Endodermal cell (in vitro differentiated cells): ENCODE measurements around the gene PPP6C. TPM values are rescaled to one million over a fixed set of nuclear protein-coding genes. Genes with fewer than 3 reads are reported as not detected.
A peak's percentile ranks its signal among the peaks of the same experiment; 100 is the strongest.
"Not testable (repeated sequence)": the region's sequence is repeated elsewhere in the genome, so short reads cannot be mapped to it uniquely, and the experiment has no call there.

Experiments
- DNase-seq: peaks from one replicate; pipeline ENCODE4 v3.0.0-alpha.2; 2017
- H3K27ac ChIP-seq: 2 replicates; pipeline ENCODE4 v1.5.1; 2013; ENCODE audit warnings: mild to moderate bottlenecking, low read depth, low read length, moderate library complexity
- H3K27me3 ChIP-seq: 2 replicates; pipeline ENCODE4 v1.6.1; 2013; ENCODE audit warnings: mild to moderate bottlenecking, low read length, moderate library complexity; ENCODE audit not compliant: insufficient read depth, control insufficient read depth, poor library complexity, severe bottlenecking
- H3K36me3 ChIP-seq: 2 replicates; pipeline ENCODE4 v1.7.0; 2013; ENCODE audit warnings: mild to moderate bottlenecking, low read length, moderate library complexity; ENCODE audit not compliant: control insufficient read depth, insufficient read depth
- H3K4me1 ChIP-seq: one replicate; pipeline ENCODE4 v1.7.0; 2013; ENCODE audit warnings: low read length; ENCODE audit not compliant: control insufficient read depth, insufficient read depth
- H3K4me3 ChIP-seq: 2 replicates; pipeline ENCODE4 v1.5.1; 2013; ENCODE audit warnings: mild to moderate bottlenecking, low read length, moderate library complexity
- H3K9ac ChIP-seq: 2 replicates; pipeline ENCODE4 v1.6.1; 2013; ENCODE audit warnings: mild to moderate bottlenecking, low read length, moderate library complexity; ENCODE audit not compliant: poor library complexity, severe bottlenecking; ENCODE audit errors: extremely low read depth
- H3K9me3 ChIP-seq: 2 replicates; pipeline ENCODE4 v1.6.1; 2013; ENCODE audit warnings: mild to moderate bottlenecking, low read length, moderate library complexity; ENCODE audit not compliant: control insufficient read depth
- H3K27ac Mint-ChIP-seq: 2 replicates; pipeline ENCODE4 v1.8.0; 2020; ENCODE audit warnings: mixed read lengths
- H3K27me3 Mint-ChIP-seq: 2 replicates; pipeline ENCODE4 v1.8.0; 2021; ENCODE audit warnings: mild to moderate bottlenecking, mixed read lengths; ENCODE audit not compliant: insufficient read depth
- H3K36me3 Mint-ChIP-seq: 2 replicates; pipeline ENCODE4 v1.8.0; 2020; ENCODE audit warnings: low read depth, mixed read lengths
- H3K4me1 Mint-ChIP-seq: 2 replicates; pipeline ENCODE4 v1.8.0; 2020; ENCODE audit warnings: mixed read lengths
- H3K4me3 Mint-ChIP-seq: 2 replicates; pipeline ENCODE4 v1.8.0; 2020; ENCODE audit warnings: mild to moderate bottlenecking, moderate library complexity, mixed read lengths
- H3K9me3 Mint-ChIP-seq: 2 replicates; pipeline ENCODE4 v1.8.0; 2020; ENCODE audit warnings: mild to moderate bottlenecking, mixed read lengths
- WGBS, 2 experiments: methylation state at CpG; one replicate each; pipeline versions ENCODE4 v1.1.5 to v1.1.7; 2013; ENCODE audit warnings: missing lambda C conversion rate in 2 of 2, mixed read lengths in 1 of 2; ENCODE audit not compliant: insufficient coverage in 1 of 2, insufficient read length in 1 of 2; 5-methylcytosine and 5-hydroxymethylcytosine counted together
- total RNA-seq, 2 donors: library from RNA; stranded (reverse); fragmentation: NEBNext Ultra II Directional in 1 of 2; extraction: Animal tissue kit (Norgen Biotek cat#: 25700) in 1 of 2; gene quantifications; 2 replicates in 1 of 2; 3 replicates in 1 of 2; pipeline ENCODE4 v1.2.1, GENCODE V29; 2021
- TF ChIP-seq, protein P1 (sequence below): fragments of 200-600 bp; sonication (generic); conservative IDR thresholded peaks from 2 replicates; pipeline ENCODE4 v1.5.0; 2021; ENCODE audit warnings: antibody characterized with exemption, mild to moderate bottlenecking

PPP6C gene
- total RNA-seq, 2 donors from 2014 or later, result 38.2 to 49.6 TPM

DNA sequence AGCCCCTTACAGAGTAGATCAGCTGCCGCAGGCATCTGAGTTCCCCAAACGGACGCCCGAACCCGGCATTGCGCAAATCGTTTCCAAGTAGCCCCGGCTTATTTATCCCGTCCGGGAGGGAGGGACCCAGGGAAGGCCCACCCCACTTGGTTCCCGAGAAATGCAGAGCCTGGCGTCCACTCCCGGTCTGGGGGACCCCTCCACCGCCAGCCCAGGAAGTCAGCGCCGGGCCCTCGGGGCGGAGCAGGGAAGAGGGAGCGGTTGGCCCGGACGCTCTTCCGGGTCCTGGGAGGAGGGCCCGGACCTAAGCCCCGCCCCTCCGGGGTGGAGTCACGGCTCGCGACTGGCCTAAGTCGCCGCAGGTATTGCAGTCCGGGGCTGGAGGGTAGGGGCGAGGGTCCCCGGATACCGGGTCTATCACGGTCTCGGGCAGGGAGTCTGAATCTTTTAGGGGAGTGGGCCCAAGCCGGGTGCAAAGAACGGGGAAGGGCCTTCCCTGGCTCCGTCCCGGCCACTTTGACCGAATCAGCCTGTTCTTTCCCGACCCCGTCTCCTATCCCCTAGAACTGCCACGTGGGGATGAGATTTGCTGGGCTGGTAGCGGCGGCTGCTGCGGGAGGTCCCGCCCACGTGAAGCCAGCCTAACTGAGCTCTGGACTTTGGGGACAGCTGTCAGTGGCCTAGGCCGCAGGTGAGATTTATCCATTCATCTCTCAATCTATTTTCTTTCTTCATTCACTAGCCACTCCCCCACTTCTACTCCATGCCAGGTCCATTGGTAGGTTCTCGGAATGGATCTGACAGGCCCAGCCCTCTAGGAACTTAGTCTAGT, 10.8 kb upstream of the PPP6C start, which contains the start of gene RABEPK:
Gene RABEPK (plus strand): TSS at position 327 of the 832 bp plus-strand sequence. CDS start 2,472 bp downstream, outside the sequence.
- peak within 1 kb of the TSS; percentile 74 for H3K9ac ChIP-seq
- H3K36me3 Mint-ChIP-seq, result peaks cover 11% of the 10 kb centered on the region

DNA sequence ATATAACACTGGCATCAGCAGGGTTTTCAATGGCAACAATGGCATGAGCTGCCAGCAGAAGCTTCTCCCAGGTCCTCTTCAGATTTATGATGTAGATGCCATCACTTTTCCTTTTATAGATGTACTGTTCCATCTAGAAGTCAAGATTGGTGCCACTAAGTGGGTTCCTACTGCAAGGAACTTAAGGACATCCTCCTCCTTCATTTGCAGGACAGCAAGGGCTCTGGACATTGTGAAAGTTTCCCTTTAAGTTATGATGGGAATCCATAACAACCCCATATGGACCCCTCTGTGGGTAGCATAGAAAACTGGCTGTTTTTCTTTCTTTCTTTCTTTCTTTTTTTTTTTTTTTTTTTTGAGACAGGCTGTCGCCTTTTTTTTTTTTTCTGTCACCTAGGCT, 6.0 kb upstream of the PPP6C start:
- not testable (repeated sequence) for H3K27me3 Mint-ChIP-seq, H3K4me3 ChIP-seq, DNase-seq, H3K9me3 ChIP-seq, H3K27ac ChIP-seq, H3K36me3 Mint-ChIP-seq, H3K27me3 ChIP-seq, H3K4me1 ChIP-seq, H3K4me1 Mint-ChIP-seq, H3K4me3 Mint-ChIP-seq, H3K9me3 Mint-ChIP-seq, H3K9ac ChIP-seq, H3K27ac Mint-ChIP-seq, H3K36me3 ChIP-seq
- no CpG with 5 or more reads among the region's 1 CpG for WGBS, 2 experiments

More for the DNA sequence above, 10.8 kb upstream of the PPP6C start, which contains the start of gene RABEPK:
- peak within 1 kb of the TSS; percentile 41 for H3K27ac ChIP-seq
- Mint-ChIP-seq H3K9me3 (no peaks in the 10 kb centered on the region), H3K27ac (peak within 1 kb of the TSS; percentile 98), H3K27me3 (peaks cover 8% of the 10 kb centered on the region), H3K4me3 (peak within 1 kb of the TSS; percentile 82), H3K4me1 (peaks cover 17% of the 10 kb centered on the region)
- H3K4me1 ChIP-seq, result peaks cover 2% of the 10 kb centered on the region
- DNase-seq, result peak; percentile 97
- no peaks in the 10 kb centered on the region for H3K9me3 ChIP-seq
- H3K27me3 ChIP-seq, result no peaks in the 10 kb centered on the region
- H3K4me3 ChIP-seq, result peak within 1 kb of the TSS; percentile 78
- 0% methylated on average over 19 to 51 of the region's 51 CpGs for WGBS, 2 experiments
- TF ChIP-seq, protein P1, sequence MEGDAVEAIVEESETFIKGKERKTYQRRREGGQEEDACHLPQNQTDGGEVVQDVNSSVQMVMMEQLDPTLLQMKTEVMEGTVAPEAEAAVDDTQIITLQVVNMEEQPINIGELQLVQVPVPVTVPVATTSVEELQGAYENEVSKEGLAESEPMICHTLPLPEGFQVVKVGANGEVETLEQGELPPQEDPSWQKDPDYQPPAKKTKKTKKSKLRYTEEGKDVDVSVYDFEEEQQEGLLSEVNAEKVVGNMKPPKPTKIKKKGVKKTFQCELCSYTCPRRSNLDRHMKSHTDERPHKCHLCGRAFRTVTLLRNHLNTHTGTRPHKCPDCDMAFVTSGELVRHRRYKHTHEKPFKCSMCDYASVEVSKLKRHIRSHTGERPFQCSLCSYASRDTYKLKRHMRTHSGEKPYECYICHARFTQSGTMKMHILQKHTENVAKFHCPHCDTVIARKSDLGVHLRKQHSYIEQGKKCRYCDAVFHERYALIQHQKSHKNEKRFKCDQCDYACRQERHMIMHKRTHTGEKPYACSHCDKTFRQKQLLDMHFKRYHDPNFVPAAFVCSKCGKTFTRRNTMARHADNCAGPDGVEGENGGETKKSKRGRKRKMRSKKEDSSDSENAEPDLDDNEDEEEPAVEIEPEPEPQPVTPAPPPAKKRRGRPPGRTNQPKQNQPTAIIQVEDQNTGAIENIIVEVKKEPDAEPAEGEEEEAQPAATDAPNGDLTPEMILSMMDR, result no peak
- peaks cover 10% of the 10 kb centered on the region for H3K36me3 ChIP-seq

DNA sequence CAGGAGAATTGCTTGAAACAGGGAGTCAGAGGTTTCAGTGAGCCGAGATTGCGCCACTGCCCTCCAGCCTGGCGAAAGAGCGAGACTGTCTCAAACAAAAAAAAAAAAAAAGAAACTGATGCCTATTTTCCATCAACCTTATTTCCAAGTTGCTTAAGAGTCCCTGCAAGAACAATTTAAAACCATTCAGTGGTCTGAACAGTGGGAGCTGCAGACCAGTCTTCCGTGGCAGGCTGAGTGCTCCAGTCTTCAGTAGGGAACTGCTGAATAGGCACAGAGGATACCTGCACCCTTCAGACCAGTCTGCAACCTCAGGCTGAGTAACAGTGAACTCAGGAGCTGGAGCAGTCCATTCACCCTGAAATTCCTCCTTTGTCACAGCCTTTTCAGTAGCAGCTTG, 4.9 kb upstream of the PPP6C start:
- H3K27ac ChIP-seq, H3K27me3 Mint-ChIP-seq, H3K4me3 Mint-ChIP-seq, H3K36me3 ChIP-seq, H3K9me3 ChIP-seq, H3K27ac Mint-ChIP-seq, H3K36me3 Mint-ChIP-seq, DNase-seq, H3K9me3 Mint-ChIP-seq, H3K27me3 ChIP-seq, H3K4me3 ChIP-seq, H3K9ac ChIP-seq, H3K4me1 Mint-ChIP-seq, H3K4me1 ChIP-seq: not testable (repeated sequence)
- WGBS, 2 experiments, result 95 to 100% methylated on average over 5 of the region's 5 CpGs

DNA sequence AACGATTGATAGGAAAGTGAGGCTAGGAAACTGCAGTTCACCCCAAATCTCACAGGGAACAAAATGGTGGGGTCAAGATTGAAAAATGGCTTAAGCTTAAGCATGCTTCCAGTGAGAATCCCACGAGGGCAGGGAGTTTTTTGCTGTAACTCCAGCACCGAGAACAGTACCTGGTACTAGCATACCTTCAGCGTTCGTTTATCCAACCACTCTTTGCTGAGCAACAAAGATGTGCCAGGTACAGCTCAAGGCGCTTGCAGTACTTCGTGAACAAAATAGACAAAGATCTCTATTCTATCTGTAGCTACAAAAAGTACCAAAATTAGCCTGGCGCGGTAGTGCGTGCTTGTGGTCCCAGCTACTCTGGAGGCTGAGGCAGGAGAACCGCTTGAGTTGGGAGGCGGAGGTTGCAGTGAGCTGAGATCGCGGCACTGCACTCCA, 778 bp upstream of the PPP6C start:
- Mint-ChIP-seq H3K27me3 (no peaks in the 10 kb centered on the region), H3K27ac (peak overlapping the region; percentile 97), H3K4me3 (peak overlapping the region; percentile 92), H3K9me3 (no peaks in the 10 kb centered on the region), H3K4me1 (peaks cover 10% of the 10 kb centered on the region), H3K36me3 (peaks cover 4% of the 10 kb centered on the region)
- H3K27ac ChIP-seq, result peak overlapping the region; percentile 25
- TF ChIP-seq, protein P1, result no peak
- WGBS, 2 experiments, result 75 to 76% methylated on average over 14 of the region's 14 CpGs
- no peaks in the 10 kb centered on the region for H3K9me3 ChIP-seq
- peaks cover 6% of the 10 kb centered on the region for H3K36me3 ChIP-seq
- peak overlapping the region; percentile 86 for H3K4me3 ChIP-seq
- H3K4me1 ChIP-seq, result no peaks in the 10 kb centered on the region
- no peak for DNase-seq
- H3K27me3 ChIP-seq, result no peaks in the 10 kb centered on the region
- H3K9ac ChIP-seq, result peak overlapping the region; percentile 68
